Activated naive CD4-positive, alpha-beta T cell treated with anti-CD3 and anti-CD28 coated beads for 36 hours (primary cell): Measurements from ENCODE around the gene TBX5. TPM values are rescaled to one million over a fixed set of nuclear protein-coding genes. Genes with fewer than 3 reads are reported as not detected.

ENCODE experiments used
- CTCF ChIA-PET: fragments of 350-600 bp; sonication (Branson Sonifier 250); formaldehyde crosslinking; loops from one replicate; lab custom pipeline; 2021; ENCODE audit warnings: antibody characterized with exemption; lab: Charles Lee
- DNase-seq: peaks from one replicate; pipeline ENCODE4 v3.0.0-alpha.2; 2020
- H3K27ac Mint-ChIP-seq: one replicate; pipeline ENCODE4 v1.8.0; 2021; ENCODE audit warnings: mild to moderate bottlenecking, mixed read lengths
- H3K27me3 Mint-ChIP-seq: one replicate; pipeline ENCODE4 v1.8.0; 2021; ENCODE audit warnings: low read depth, mixed read lengths
- H3K36me3 Mint-ChIP-seq: one replicate; pipeline ENCODE4 v1.8.0; 2021; ENCODE audit warnings: low read depth, mixed read lengths
- H3K4me1 Mint-ChIP-seq: one replicate; pipeline ENCODE4 v1.8.0; 2021; ENCODE audit warnings: low read depth, mixed read lengths
- H3K4me3 Mint-ChIP-seq: one replicate; pipeline ENCODE4 v1.8.0; 2021; ENCODE audit warnings: mild to moderate bottlenecking, moderate library complexity, mixed read lengths
- H3K9me3 Mint-ChIP-seq: one replicate; pipeline ENCODE4 v1.8.0; 2021; ENCODE audit warnings: mixed read lengths
- intact Hi-C: fragments of 100-400 bp; cut with micrococcal nuclease; formaldehyde crosslinking; loops from one replicate; pipeline ENCODE4 v1.15.1; 2023
- total RNA-seq, 2 experiments: library from RNA; stranded (reverse); gene quantifications; one replicate each; pipeline ENCODE4 v1.2.3, GENCODE V29; 2021

The TBX5 gene
- total RNA-seq, 2 experiments from 2014 or later, result not detected

DNA sequence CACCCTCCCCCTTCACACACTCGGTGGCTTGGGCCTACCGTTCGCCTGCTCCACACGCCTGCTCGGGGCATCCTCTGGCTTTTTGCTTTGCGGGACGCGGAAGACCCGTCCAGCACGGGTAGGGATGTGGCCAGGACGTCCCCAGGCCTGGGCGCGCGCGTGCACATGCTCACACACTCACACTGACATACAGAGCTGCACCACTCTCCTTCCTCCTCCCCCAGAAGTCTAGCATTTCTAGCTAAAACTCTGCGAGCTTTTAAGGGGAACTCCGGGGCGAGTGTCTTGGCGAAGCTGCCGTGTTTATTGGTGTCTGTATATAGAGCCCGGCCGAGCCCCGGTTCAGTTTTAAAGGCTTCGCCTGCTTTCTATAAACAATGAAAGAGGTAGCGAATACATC, 5.0 kb downstream of the TBX5 start:
- no peak for DNase-seq
- Mint-ChIP-seq H3K36me3 (no peaks in the 10 kb centered on the region), H3K4me3 (no peak overlapping the region), H3K27me3 (peaks cover 82% of the 10 kb centered on the region), H3K4me1 (peaks cover 6% of the 10 kb centered on the region), H3K27ac (no peak overlapping the region), H3K9me3 (no peaks in the 10 kb centered on the region)
- intact Hi-C loops, result loop anchor here (5.0 kb wide), 2 partner anchors 281 to 934 kb away; partner anchors contain the start of gene TBX3
- CTCF ChIA-PET, result no interaction called here

DNA sequence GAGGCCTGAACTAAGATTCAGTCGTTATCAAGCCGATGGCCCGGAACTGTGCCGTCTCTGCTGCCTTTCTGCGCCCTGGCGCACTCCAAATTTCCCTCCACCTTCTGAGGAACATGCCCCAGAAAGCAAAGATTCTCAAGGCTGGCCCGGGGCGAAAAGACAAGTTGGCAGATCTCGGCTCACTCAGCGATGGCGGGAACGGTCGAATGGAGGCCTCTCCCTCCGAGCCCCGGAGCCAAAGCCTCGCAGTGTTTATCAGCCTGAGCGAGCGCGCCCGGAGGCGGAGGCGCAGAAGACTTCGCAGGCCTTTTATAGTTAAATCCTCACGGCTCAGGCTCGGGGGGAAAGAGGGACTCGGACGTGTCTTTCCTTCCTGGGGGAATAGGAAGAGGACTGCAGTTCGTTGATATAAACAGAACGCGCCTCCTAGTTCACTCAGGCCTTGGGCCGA, 5.6 kb downstream of the TBX5 start:
- Mint-ChIP-seq H3K4me3 (no peak overlapping the region), H3K4me1 (peaks cover 8% of the 10 kb centered on the region), H3K9me3 (no peaks in the 10 kb centered on the region), H3K36me3 (no peaks in the 10 kb centered on the region), H3K27ac (no peak overlapping the region), H3K27me3 (peaks cover 81% of the 10 kb centered on the region)
- intact Hi-C loops, result loop anchor here (5.0 kb wide), 2 partner anchors 282 to 933 kb away; partner anchors contain the start of gene TBX3
- DNase-seq, result no peak
- CTCF ChIA-PET, result no interaction called here

DNA sequence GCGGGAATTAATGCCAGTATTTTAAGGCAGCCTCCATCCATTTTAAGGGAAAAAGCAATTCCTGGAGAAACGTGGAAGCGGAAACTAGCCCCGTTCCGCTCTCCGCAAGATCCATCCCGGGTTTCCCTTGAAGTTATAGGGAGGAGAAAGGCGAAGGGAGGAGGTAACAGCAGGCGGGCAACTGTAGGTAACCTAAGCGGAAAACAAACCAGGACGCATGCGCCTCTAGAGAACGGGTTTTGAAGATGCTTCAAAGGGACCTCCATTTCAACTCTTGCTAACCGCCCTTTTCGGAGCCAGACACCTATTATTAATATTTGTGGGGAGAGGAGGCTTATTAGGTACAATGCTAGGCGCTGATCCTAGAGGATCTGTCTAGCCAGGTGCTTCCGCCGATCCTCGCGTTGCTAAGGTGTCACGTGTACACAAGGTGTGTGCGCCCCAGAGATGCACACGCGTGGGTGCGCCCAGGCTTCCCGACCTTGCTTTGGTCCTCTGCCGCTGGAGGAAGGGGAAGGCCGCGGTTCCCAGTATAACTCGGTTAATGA, 6.2 kb downstream of the TBX5 start:
- H3K4me3 Mint-ChIP-seq, result no peak overlapping the region
- H3K27ac Mint-ChIP-seq, result no peak overlapping the region
- H3K27me3 Mint-ChIP-seq, result peaks cover 82% of the 10 kb centered on the region
- H3K9me3 Mint-ChIP-seq, result no peaks in the 10 kb centered on the region
- H3K36me3 Mint-ChIP-seq, result no peaks in the 10 kb centered on the region
- DNase-seq, result no peak
- intact Hi-C loops, result loop anchor here (5.0 kb wide), 2 partner anchors 283 to 932 kb away; partner anchors contain the start of gene TBX3
- CTCF ChIA-PET, result no interaction called here
- peaks cover 6% of the 10 kb centered on the region for H3K4me1 Mint-ChIP-seq

DNA sequence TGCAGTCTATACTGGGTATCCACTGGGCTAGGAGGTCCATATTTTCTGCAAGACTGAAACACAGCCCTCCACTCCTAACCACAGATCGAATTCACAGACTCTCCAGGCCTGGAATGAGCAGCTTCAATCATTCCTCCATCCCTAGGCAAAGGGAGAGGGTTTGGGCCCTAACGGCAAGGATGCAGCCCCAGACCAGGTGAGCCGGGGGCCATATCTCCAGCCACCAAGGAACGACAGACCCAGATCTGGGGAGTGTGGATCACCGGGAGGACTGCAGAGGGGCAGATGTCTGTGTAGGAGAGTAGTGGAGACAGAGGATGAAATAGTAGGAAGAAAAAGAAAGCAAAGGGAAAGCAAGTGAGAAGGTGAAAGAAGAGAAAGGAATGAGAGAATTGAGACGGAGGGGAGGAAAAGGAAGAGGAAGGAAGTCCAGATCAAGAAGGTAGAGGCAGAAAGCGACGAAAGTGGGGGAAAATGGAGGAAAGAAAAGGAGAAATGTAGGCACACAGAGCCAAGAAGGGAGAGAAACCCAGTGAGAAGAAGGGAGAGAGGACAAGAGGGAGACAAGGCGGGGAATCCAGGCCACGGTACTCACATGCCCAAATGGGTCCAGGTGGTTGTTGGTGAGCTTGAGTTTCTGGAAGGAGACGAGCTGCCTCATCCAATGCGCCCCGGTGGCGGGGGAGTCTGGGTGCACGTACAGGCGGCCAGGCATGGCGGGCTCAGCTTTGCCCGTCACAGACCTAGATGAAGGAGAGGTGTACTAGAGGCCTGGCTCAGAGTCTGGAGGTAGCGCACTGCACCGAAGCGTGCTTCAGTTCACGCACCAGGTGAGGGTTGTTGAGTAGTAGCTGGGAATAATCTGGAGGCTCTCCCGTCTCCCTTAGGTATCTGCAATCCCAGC, 7.7 kb downstream of the TBX5 start:
- CTCF ChIA-PET, result no interaction called here
- Mint-ChIP-seq H3K9me3 (no peaks in the 10 kb centered on the region), H3K27me3 (peaks cover 83% of the 10 kb centered on the region), H3K36me3 (no peaks in the 10 kb centered on the region), H3K4me3 (no peak overlapping the region), H3K27ac (no peak overlapping the region), H3K4me1 (peaks cover 5% of the 10 kb centered on the region)
- intact Hi-C loops, result no loop called here
- no peak for DNase-seq

DNA sequence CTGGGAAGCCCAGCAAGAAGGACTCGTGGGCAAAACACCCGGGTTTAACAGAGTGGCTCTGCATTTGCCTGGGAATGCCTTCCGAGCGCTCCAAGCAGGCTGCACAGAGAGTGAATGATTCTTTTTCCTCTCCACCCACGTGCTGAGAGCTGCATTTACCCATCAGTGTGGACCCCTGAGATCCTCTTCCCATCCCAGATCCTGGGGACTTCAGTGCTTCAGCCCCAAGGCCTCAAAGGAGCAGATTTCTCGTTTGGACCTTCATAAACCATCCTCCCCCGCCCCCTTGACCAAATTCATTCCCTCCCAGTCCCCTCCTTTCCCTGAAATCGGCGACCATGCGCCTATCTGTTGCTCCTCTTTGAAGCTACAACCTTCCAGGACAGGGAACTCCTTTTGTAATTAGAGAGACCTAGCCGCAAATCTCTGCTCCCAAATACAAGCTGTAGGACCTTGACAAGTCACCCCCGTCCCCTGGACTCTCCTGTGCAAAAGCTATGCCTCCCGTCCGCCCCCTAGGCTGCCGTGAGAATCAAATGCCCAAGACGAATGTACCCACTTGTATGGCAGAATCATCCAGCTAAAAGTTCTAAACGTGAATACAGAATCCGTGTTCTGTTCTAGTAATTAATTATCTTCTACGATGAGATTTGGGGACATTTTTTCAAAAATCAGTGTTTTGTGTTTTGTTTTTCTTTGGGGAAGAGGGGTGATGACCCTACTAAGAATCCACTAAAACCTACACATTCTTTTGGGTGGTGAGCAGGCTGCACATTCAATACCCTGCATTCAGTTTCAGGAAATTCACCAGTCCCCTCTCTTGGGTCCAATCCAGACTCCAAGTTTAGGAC, 8.8 kb downstream of the TBX5 start:
- H3K4me1 Mint-ChIP-seq, result peaks cover 5% of the 10 kb centered on the region
- no peaks in the 10 kb centered on the region for H3K36me3 Mint-ChIP-seq
- CTCF ChIA-PET, result no interaction called here
- H3K9me3 Mint-ChIP-seq, result no peaks in the 10 kb centered on the region
- no peak for DNase-seq
- intact Hi-C loops, result no loop called here
- no peak overlapping the region for H3K27ac Mint-ChIP-seq
- H3K4me3 Mint-ChIP-seq, result no peak overlapping the region
- peaks cover 82% of the 10 kb centered on the region for H3K27me3 Mint-ChIP-seq

DNA sequence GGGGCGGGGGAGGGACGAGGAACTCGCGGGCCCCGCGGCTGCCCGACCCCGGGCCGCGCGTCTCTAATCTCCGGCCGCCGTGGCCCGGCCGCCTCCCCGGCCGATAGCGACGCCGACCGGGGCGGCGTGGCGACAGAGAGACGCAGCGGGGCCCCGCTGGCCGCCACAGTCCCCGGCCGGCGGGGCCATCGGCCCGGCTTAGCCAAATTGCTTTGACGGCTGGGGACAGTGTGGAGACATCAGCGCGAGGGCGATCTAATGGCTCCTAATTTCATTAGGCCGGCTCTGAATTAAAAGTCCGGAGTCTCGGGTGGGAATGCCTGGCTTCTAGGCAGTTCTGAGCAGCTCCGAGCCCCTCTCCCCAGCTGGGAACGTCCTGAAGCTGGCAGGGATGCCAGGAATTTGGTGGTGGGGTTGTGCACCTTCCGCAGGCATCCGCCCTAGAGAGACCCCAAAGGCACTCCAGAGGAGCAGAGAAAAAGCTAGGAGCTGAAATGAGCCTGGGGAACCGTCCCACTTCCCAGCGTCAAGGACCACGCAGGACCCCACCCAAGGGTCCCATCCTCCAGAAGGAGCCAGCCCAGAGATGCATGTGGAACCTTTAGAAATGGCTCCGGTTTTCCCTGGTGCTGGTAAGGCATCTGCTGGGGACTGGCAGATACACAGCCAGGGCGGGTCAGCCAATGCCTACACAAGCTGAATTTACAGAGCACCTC, 9.6 kb downstream of the TBX5 start:
- H3K27me3 Mint-ChIP-seq, result peaks cover 78% of the 10 kb centered on the region
- CTCF ChIA-PET, result no interaction called here
- intact Hi-C loops, result no loop called here

DNA sequence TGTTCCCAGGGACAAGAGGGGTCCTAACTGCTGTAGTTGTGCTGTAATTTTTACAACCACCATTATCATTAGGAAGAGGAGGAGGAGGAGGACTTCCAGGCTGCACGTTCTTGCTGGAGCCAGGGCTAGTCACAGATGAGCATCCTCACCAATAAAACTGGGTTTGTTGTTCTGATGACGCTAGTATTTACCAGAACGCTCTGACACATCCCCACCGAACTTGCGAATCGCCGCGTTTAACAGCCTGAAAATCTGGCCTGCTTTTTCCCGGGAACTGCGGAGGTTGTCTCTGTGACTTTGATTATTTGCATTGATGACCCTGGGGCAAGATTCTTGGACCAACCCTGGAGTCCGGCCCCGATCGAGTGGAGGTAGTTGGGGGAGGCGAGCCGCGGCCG, 10.2 kb downstream of the TBX5 start:
- Mint-ChIP-seq H3K36me3 (no peaks in the 10 kb centered on the region), H3K4me1 (peaks cover 5% of the 10 kb centered on the region), H3K27ac (no peak overlapping the region), H3K9me3 (no peaks in the 10 kb centered on the region), H3K4me3 (no peak overlapping the region), H3K27me3 (peaks cover 73% of the 10 kb centered on the region)
- no peak for DNase-seq
- CTCF ChIA-PET, result no interaction called here
- intact Hi-C loops, result no loop called here

More for the DNA sequence above, 9.6 kb downstream of the TBX5 start:
- H3K4me3 Mint-ChIP-seq, result no peak overlapping the region
- DNase-seq, result no peak
- no peak overlapping the region for H3K27ac Mint-ChIP-seq
- H3K4me1 Mint-ChIP-seq, result peaks cover 5% of the 10 kb centered on the region
- H3K36me3 Mint-ChIP-seq, result no peaks in the 10 kb centered on the region
- H3K9me3 Mint-ChIP-seq, result no peaks in the 10 kb centered on the region

DNA sequence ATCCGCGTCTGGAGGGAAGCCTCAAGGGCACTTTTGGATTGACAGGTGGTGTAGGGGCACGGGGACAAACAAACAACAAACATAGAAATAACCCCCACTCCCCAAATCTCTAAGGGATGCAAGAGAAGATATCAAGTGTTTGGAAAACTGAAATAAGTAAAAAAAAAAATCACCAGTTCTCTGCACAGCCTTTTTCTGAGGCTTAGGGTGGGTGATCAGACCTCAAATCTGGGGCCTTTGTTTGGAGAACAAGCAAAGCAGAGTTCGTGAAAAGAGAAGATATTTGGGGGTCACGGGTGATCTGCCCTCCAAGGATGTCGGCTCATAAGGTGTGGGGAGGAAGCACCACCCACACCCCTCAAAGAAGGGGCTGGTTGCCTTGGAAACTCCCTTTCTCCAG, 10.7 kb downstream of the TBX5 start:
- intact Hi-C loops, result no loop called here
- no peak for DNase-seq
- CTCF ChIA-PET, result no interaction called here
- H3K4me1 Mint-ChIP-seq, result peaks cover 5% of the 10 kb centered on the region
- peaks cover 70% of the 10 kb centered on the region for H3K27me3 Mint-ChIP-seq
- H3K4me3 Mint-ChIP-seq, result no peak overlapping the region
- no peaks in the 10 kb centered on the region for H3K36me3 Mint-ChIP-seq
- H3K27ac Mint-ChIP-seq, result no peak overlapping the region
- no peaks in the 10 kb centered on the region for H3K9me3 Mint-ChIP-seq

DNA sequence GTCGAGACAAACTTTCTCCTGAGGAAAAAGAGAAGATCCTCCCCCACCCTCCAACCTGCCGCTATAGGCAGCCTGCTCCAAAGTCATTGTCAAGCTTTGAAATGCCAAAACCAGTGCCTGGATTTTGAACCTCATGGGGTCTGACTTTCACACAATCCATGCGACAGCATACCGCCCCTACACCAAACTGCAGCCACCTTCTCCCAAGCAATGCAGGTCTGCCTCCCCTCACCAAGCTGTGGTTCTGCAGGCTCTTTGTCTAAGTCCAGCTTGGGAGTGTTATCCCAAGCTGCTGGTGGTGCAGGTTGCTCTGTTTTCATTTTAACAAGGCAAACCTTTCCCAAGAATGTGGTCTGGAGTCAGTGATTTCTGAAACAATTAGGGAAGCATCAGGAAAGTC, 12.4 kb downstream of the TBX5 start:
- CTCF ChIA-PET, result no interaction called here
- H3K4me3 Mint-ChIP-seq, result no peak overlapping the region
- DNase-seq, result no peak

DNA sequence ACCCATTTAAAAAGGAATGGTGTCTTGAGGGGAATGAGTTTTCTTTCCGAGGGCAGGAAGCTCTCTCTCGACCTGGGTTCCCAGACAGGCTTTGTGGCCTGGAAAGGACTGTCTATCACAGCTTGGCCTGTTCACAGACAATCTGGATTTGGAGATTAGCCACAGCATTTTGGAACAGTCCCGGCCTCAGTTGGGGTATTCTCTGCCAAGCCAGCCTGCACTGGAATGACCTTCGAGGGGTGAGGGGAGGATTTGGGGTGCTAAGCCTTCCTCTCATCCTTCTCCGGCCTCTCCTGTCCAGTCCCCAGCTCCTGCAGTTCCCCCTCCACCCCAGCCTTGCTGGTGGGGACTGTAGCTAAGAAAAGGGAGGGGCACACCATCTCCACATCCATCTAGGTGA, 13.0 kb downstream of the TBX5 start:
- CTCF ChIA-PET, result no interaction called here

More for the DNA sequence above, 12.4 kb downstream of the TBX5 start:
- peaks cover 55% of the 10 kb centered on the region for H3K27me3 Mint-ChIP-seq
- intact Hi-C loops, result no loop called here
- H3K9me3 Mint-ChIP-seq, result no peaks in the 10 kb centered on the region
- peaks cover 5% of the 10 kb centered on the region for H3K4me1 Mint-ChIP-seq
- no peak overlapping the region for H3K27ac Mint-ChIP-seq
- H3K36me3 Mint-ChIP-seq, result no peaks in the 10 kb centered on the region

DNA sequence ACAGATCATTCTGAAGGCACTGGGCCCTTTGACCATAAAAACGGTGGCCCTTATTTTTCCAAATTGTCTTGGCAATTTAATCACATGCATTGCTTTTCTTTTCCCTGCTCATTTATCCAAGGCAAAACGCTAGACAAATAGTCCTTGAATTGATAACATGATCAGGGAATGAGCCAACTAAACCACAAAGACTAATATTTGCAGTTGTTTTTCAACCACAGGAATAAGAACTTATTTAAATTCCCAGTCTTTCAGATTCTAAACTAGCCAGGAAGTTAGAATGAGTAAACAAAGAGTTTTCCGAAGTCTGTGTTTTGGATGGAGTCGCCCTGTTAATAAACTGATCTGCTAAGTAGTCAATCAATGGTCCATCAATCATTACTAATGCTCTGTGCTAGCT, 14.9 kb downstream of the TBX5 start:
- Mint-ChIP-seq H3K27ac (no peak overlapping the region), H3K9me3 (no peaks in the 10 kb centered on the region), H3K4me3 (no peak overlapping the region), H3K4me1 (peaks cover 2% of the 10 kb centered on the region), H3K36me3 (no peaks in the 10 kb centered on the region), H3K27me3 (peaks cover 35% of the 10 kb centered on the region)
- no peak for DNase-seq
- CTCF ChIA-PET, result no interaction called here
- intact Hi-C loops, result no loop called here

More for the DNA sequence above, 13.0 kb downstream of the TBX5 start:
- Mint-ChIP-seq H3K36me3 (no peaks in the 10 kb centered on the region), H3K27ac (no peak overlapping the region), H3K4me3 (no peak overlapping the region), H3K4me1 (peaks cover 2% of the 10 kb centered on the region), H3K9me3 (no peaks in the 10 kb centered on the region), H3K27me3 (peaks cover 49% of the 10 kb centered on the region)
- no peak for DNase-seq
- intact Hi-C loops, result no loop called here

DNA sequence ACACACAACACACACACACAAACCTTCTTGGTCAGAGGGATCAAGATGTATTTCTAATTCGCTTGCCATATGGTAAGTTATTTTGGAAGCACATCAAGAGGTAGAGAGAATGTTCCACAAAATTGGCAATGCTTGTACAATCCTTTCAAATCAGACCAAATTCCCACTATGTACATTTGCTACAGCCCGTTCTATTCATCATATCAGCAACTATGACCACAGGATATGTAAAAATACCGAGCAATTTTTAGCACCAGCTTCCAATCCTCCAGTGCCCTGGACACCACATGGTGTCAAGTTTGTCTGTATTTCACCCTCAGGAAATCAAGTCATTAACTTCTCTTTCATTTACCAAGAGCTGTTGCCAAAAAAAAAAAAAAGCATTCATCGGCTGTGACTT, 21.2 kb downstream of the TBX5 start:
- CTCF ChIA-PET, result no interaction called here
- Mint-ChIP-seq H3K9me3 (no peaks in the 10 kb centered on the region), H3K4me1 (no peaks in the 10 kb centered on the region), H3K27ac (no peak overlapping the region), H3K4me3 (no peak overlapping the region), H3K36me3 (no peaks in the 10 kb centered on the region), H3K27me3 (peaks cover 24% of the 10 kb centered on the region)
- no peak for DNase-seq
- intact Hi-C loops, result no loop called here
